ENCODE data around the gene PDE10A. TPM values are rescaled to one million over a fixed set of nuclear protein-coding genes. Genes with fewer than 3 reads are reported as not detected.
"Not testable (repeated sequence)": the region's sequence is repeated elsewhere in the genome, so short reads cannot be mapped to it uniquely, and the experiment has no call there.

PDE10A gene
- total RNA-seq, 4 donors from 2014 or later: 0.59 to 3.1 (median 2.0) TPM

DNA sequence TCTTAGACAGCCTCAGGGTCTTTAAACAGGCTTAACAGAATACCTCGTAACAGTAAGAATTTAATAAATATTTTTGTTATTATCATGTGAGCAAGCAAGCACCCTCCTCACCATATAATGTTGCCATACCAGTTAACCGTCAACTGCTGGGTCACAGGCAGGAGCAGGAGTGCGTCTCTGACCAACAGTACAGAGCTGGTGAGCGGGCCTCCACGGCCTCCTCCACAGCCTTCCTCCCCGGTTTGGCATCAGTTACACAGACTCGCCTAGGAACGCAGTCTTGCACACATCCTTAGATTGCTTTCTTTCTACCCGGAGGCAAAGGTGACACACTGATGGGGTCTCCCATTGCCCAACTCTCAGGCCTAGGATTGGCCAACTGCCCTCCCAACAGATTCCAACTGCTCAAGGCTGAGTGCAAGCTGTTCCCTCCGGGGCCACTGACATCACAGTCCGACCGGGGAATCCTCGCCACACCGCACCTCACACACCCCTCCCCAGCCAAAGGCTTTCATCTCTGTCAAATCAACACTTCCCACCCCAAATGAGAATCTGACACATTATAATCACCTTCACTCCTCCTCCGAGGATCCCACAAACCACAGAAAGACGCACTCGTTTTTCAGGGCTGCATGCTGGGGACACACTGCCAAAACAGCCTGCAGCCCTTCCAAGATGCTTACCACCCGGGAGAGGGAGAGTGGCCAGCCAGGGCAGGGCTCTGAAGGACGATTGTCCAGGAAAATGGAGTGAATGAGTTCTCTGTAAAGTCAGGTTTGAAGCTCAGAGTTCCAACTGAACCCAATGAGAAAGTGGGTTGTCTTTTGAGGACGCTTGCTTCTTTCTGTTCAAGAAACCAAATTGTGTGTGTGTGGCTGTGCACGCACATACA, 63.2 kb downstream of the PDE10A start:
- DNase-seq (ENCODE audit: low spot score in 2 of 2): no peak
- Histone ChIP-seq H3K27me3 (no peaks in the 10 kb centered on the region), H3K4me1 (no peaks in the 10 kb centered on the region), H3K36me3 (no peaks in the 10 kb centered on the region), H3K9me3 (peaks cover 5% of the 10 kb centered on the region), H3K4me3 (no peak overlapping the region), H3K27ac (no peak overlapping the region)
- WGBS: 73% methylated on average over 21 of the region's 21 CpGs
- no peak for TF ChIP-seq POLR2AphosphoS5 (IDR thresholded peaks at IDR 0.05)
- TF ChIP-seq POLR2A (IDR thresholded peaks at IDR 0.05): no peak
- TF ChIP-seq, protein P1, sequence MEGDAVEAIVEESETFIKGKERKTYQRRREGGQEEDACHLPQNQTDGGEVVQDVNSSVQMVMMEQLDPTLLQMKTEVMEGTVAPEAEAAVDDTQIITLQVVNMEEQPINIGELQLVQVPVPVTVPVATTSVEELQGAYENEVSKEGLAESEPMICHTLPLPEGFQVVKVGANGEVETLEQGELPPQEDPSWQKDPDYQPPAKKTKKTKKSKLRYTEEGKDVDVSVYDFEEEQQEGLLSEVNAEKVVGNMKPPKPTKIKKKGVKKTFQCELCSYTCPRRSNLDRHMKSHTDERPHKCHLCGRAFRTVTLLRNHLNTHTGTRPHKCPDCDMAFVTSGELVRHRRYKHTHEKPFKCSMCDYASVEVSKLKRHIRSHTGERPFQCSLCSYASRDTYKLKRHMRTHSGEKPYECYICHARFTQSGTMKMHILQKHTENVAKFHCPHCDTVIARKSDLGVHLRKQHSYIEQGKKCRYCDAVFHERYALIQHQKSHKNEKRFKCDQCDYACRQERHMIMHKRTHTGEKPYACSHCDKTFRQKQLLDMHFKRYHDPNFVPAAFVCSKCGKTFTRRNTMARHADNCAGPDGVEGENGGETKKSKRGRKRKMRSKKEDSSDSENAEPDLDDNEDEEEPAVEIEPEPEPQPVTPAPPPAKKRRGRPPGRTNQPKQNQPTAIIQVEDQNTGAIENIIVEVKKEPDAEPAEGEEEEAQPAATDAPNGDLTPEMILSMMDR (IDR thresholded peaks at IDR 0.05): no peak

DNA sequence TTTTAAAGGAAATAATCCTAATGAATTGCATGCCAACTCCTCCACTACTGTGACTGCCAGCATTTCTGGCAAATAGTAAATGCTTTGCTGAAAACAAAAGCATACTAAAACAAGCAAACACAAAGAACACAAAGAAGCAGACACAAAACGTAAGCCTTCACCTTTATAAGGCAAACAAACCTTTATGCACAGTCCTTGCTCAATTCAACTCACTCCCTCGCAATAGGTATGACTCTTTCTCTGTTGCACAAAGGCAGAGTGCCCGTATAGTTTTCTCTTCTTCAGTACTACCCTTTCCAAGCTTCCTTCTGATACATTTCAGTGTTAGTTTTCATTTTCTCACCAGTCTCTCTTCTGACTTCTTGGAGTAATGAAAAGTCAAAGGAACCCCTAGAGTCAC, 63.9 kb downstream of the PDE10A start:
- Histone ChIP-seq H3K27me3 (no peaks in the 10 kb centered on the region), H3K9me3 (peaks cover 7% of the 10 kb centered on the region), H3K4me3 (no peak overlapping the region), H3K36me3 (no peaks in the 10 kb centered on the region), H3K27ac (no peak overlapping the region), H3K4me1 (no peaks in the 10 kb centered on the region)
- no peak for TF ChIP-seq POLR2A (IDR thresholded peaks at IDR 0.05)
- no peak for TF ChIP-seq POLR2AphosphoS5 (IDR thresholded peaks at IDR 0.05)
- TF ChIP-seq, protein P1 (IDR thresholded peaks at IDR 0.05): no peak
- TF ChIP-seq EP300 (IDR thresholded peaks at IDR 0.05): no peak
- 65% methylated on average over 3 of the region's 3 CpGs for WGBS
- DNase-seq (ENCODE audit: low spot score in 2 of 2): no peak

DNA sequence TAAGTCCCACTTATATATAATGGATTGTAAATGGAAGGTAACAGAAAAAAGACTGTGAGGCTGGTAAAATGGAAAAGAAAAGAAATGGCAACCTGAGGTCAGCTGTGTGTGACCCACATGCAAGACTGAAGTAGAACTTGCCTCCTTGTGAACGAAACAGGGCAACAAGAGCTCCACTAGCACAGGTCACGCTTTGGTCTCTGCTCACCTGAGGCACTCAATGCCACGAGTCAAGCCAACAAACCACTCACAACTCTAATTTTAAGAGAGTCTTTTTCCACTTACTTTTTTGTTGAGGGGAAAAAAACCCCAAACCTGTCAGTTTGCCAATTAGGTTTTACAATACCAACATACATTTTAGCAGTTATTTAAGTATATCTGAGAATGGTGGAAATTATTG, 65.2 kb downstream of the PDE10A start:
- Histone ChIP-seq H3K9me3 (peaks cover 7% of the 10 kb centered on the region), H3K27ac (no peak overlapping the region), H3K36me3 (no peaks in the 10 kb centered on the region), H3K4me3 (no peak overlapping the region), H3K27me3 (no peaks in the 10 kb centered on the region), H3K4me1 (no peaks in the 10 kb centered on the region)
- no peak for DNase-seq (ENCODE audit: low spot score in 2 of 2)
- TF ChIP-seq POLR2A (IDR thresholded peaks at IDR 0.05): no peak
- TF ChIP-seq, protein P1 (IDR thresholded peaks at IDR 0.05): no peak
- 76% methylated on average over 3 of the region's 3 CpGs for WGBS

DNA sequence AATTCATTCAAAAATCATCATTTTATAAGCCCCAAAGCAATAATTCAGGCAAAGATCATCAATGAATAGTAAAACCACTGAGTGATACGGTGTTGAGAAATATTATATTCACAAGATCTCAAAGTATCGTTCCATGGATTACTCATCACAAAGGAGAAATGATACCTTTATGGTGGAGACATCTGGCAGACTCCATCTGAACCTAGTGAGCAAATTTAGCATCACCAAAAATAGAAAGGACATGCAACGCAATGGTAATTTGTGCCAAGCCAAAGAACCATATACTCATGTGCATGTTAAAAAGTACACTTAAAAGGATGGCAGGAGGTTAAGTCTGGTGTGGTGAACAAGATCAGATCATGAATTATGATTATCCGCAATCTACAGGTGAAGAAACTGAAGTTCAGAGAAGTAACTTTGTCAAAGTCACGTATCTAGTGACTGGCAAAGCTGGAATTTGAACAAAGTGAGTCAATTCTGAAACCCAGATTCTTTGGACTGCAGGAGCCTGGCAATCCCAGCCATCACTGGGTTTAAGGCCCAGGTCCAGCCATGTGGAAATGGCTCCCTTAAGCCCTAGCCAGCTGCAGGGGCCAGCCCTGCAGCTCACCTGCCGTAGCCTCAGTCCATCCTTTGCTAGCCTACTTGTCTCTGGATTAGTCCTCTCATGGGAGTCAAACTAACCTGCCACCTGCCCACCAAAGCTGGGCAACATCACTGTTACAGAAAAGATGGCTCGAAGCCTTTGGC, 68.3 kb downstream of the PDE10A start:
- H3K27ac ChIP-seq: no peak overlapping the region
- 76% methylated on average over 7 of the region's 7 CpGs for WGBS
- TF ChIP-seq POLR2A (IDR thresholded peaks at IDR 0.05) (no peak), POLR2AphosphoS5 (IDR thresholded peaks at IDR 0.05) (no peak)
- DNase-seq (ENCODE audit: low spot score in 2 of 2): no peak
- peaks cover 7% of the 10 kb centered on the region for H3K9me3 ChIP-seq
- no peaks in the 10 kb centered on the region for H3K36me3 ChIP-seq
- H3K27me3 ChIP-seq: no peaks in the 10 kb centered on the region
- no peak overlapping the region for H3K4me3 ChIP-seq
- no peaks in the 10 kb centered on the region for H3K4me1 ChIP-seq

DNA sequence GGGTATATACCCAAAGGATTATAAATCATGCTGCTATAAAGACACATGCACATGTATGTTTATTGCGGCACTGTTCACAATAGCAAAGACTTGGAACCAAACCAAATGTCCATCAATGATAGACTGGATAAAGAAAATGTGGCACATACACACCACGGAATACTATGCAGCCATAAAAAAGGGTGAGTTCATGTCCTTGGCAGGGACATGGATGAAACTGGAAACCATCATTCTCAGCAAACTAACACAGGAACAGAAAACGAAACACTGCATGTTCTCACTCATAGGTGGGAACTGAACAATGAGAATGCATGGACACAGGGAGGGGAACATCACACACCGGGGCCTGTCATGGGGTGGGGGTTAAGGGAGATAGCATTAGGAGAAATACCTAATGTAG, 70.1 kb downstream of the PDE10A start:
- not testable (repeated sequence) for H3K27me3 ChIP-seq; H3K27ac ChIP-seq; H3K36me3 ChIP-seq; H3K9me3 ChIP-seq; H3K4me1 ChIP-seq; H3K4me3 ChIP-seq; DNase-seq (ENCODE audit: low spot score in 2 of 2)
- WGBS: 95% methylated on average over 4 of the region's 4 CpGs

DNA sequence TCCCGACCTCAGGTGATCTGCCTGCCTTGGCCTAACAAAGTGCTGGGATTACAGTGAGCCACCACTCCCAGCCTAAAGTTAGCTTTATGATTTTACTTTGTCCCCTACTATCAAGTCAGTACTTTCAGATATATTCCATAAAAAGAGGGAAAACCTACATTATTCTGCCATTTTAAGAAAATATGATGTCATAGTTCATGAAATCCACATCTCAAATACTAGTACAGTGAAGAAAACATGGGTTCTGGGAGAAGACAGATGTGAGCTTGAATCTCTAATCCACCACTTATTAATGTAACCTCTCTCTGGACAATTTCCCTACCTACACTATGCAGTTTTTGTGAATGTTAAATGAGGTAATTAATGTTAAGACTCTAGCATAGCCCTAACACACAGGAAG, 74.5 kb downstream of the PDE10A start:
- DNase-seq (ENCODE audit: low spot score in 2 of 2): no peak
- H3K27me3 ChIP-seq: no peaks in the 10 kb centered on the region
- TF ChIP-seq EP300 (IDR thresholded peaks at IDR 0.05): no peak
- TF ChIP-seq, protein P1 (IDR thresholded peaks at IDR 0.05): no peak
- no peak for TF ChIP-seq POLR2A (IDR thresholded peaks at IDR 0.05)
- no peak for TF ChIP-seq POLR2AphosphoS5 (IDR thresholded peaks at IDR 0.05)
- no peak overlapping the region for H3K4me3 ChIP-seq
- no peaks in the 10 kb centered on the region for H3K4me1 ChIP-seq
- 100% methylated on average over 1 of the region's 1 CpG for WGBS
- H3K36me3 ChIP-seq: no peaks in the 10 kb centered on the region
- no peak overlapping the region for H3K27ac ChIP-seq
- H3K9me3 ChIP-seq: no peaks in the 10 kb centered on the region

All from suprapubic skin (tissue), 4 donors.